ENCODE data around the gene COMMD8. TPM values are rescaled to one million over a fixed set of nuclear protein-coding genes. Genes with fewer than 3 reads are reported as not detected.

COMMD8 gene
- total RNA-seq, 2 experiments from 2014 or later, result 29.0 to 29.6 TPM

DNA sequence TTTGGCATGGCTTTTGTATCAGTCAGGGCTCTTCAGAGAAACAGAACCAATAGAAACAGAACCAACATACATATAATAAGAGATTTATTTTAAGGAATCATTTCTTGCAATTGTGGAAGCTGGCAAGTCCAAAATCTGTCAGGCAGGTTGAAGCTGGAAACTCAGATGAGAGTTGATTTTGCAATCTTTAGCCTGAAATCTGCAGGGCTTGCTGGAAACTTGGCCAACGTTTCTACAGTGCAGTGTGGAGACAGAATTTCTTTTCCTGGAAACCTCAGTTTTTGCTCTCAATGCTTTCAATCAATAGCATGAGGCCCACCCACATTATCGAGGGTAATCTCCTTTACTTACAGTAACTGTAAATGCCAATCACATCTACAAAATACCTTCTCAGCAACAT lies 45.4 kb downstream of the COMMD8 start:
- Mint-ChIP-seq H3K27ac (no peak overlapping the region), H3K4me1 (ENCODE audit: low read depth) (no peaks in the 10 kb centered on the region), H3K36me3 (ENCODE audit: low read depth) (no peaks in the 10 kb centered on the region), H3K9me3 (no peaks in the 10 kb centered on the region), H3K27me3 (ENCODE audit: low read depth) (no peaks in the 10 kb centered on the region), H3K4me3 (no peak overlapping the region)
- CTCF ChIA-PET, result no interaction called here
- DNase-seq, result no peak
- intact Hi-C loops (cut with micrococcal nuclease), result no loop called here

GRCh38 chr4:47415719-47416118 lies 47.8 kb downstream of the COMMD8 start:
- DNase-seq, result no peak
- H3K27ac Mint-ChIP-seq, result no peak overlapping the region
- H3K36me3 Mint-ChIP-seq (ENCODE audit: low read depth), result no peaks in the 10 kb centered on the region
- CTCF ChIA-PET, result no interaction called here
- no peaks in the 10 kb centered on the region for H3K4me1 Mint-ChIP-seq (ENCODE audit: low read depth)
- H3K9me3 Mint-ChIP-seq, result no peaks in the 10 kb centered on the region
- H3K27me3 Mint-ChIP-seq (ENCODE audit: low read depth), result no peaks in the 10 kb centered on the region
- no peak overlapping the region for H3K4me3 Mint-ChIP-seq
- intact Hi-C loops (cut with micrococcal nuclease), result no loop called here

- intact Hi-C loops (cut with micrococcal nuclease), result no loop called here
- Mint-ChIP-seq H3K4me3 (no peak overlapping the region), H3K4me1 (ENCODE audit: low read depth) (no peaks in the 10 kb centered on the region), H3K27me3 (ENCODE audit: low read depth) (no peaks in the 10 kb centered on the region), H3K9me3 (no peaks in the 10 kb centered on the region), H3K36me3 (ENCODE audit: low read depth) (no peaks in the 10 kb centered on the region), H3K27ac (no peak overlapping the region)
- DNase-seq, result no peak
- CTCF ChIA-PET, result no interaction called here
These were observed 50.0 kb downstream of the COMMD8 start for GRCh38 chr4:47413521-47413920.

GRCh38 chr4:47410271-47410670 lies 53.2 kb downstream of the COMMD8 start:
- CTCF ChIA-PET, result no interaction called here
- Mint-ChIP-seq H3K36me3 (ENCODE audit: low read depth) (no peaks in the 10 kb centered on the region), H3K9me3 (no peaks in the 10 kb centered on the region), H3K4me3 (no peak overlapping the region), H3K27me3 (ENCODE audit: low read depth) (peaks cover 3% of the 10 kb centered on the region), H3K27ac (no peak overlapping the region), H3K4me1 (ENCODE audit: low read depth) (no peaks in the 10 kb centered on the region)
- intact Hi-C loops (cut with micrococcal nuclease), result no loop called here
- no peak for DNase-seq

DNA sequence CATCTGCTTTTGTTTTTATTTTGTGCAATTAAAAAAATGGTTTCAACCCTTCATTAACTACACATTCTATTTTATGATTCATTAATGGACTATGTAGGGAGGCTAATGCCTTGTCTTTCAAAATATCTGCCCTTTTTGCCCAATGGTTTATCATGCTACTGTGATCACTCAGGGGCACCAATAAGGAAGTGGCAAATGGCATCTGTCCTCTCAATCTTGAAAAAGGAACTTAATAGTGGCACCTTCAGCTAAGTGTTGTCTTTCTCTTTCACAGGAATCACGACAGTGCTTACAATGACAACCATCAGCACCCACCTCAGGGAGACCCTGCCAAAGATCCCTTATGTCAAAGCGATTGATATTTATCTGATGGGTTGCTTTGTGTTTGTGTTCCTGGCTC lies 57.1 kb downstream of the COMMD8 start:
- H3K36me3 Mint-ChIP-seq (ENCODE audit: low read depth), result no peaks in the 10 kb centered on the region
- H3K4me1 Mint-ChIP-seq (ENCODE audit: low read depth), result no peaks in the 10 kb centered on the region
- no peak overlapping the region for H3K27ac Mint-ChIP-seq
- DNase-seq, result no peak
- no peak overlapping the region for H3K4me3 Mint-ChIP-seq
- no peaks in the 10 kb centered on the region for H3K9me3 Mint-ChIP-seq
- H3K27me3 Mint-ChIP-seq (ENCODE audit: low read depth), result peaks cover 6% of the 10 kb centered on the region
- CTCF ChIA-PET, result no interaction called here
- intact Hi-C loops (cut with micrococcal nuclease), result no loop called here

Other genes starting within 250 kb of the COMMD8 start
- 1 to 10 TPM; 2.7 to 3.1 TPM for gene ATP10D, start 21.6 kb upstream of the COMMD8 start, total RNA-seq